Renal cortical epithelial cell (primary cell): ENCODE results near the gene PIK3AP1. TPM values are rescaled to one million over a fixed set of nuclear protein-coding genes. Genes with fewer than 3 reads are reported as not detected.

Experiments used
- DNase-seq: peaks from one replicate; pipeline ENCODE4 v3.0.0-alpha.2; 2011; ENCODE audit warnings: low read depth
- total RNA-seq: library from RNA; depleted of rRNA; stranded (reverse); fragments of >200 nt; gene quantifications from 2 replicates; pipeline ENCODE4 v1.2.3, GENCODE V29; 2014

The PIK3AP1 gene
- total RNA-seq, 1 donor from 2014 or later: 5.4 TPM

GRCh38 chr10:96672481-96673175, 47.7 kb downstream of the PIK3AP1 start:
- DNase-seq: no peak

GRCh38 chr10:96671211-96671890, 49.0 kb downstream of the PIK3AP1 start:
- no peak for DNase-seq

- no peak for DNase-seq
Observed at GRCh38 chr10:96670786-96671185, 49.5 kb downstream of the PIK3AP1 start.

GRCh38 chr10:96667401-96667800, 52.9 kb downstream of the PIK3AP1 start:
- DNase-seq: no peak

- no peak for DNase-seq
Observed at GRCh38 chr10:96666741-96667140, 53.6 kb downstream of the PIK3AP1 start.

- DNase-seq: no peak
Observed at GRCh38 chr10:96665306-96665705, 55.0 kb downstream of the PIK3AP1 start.

GRCh38 chr10:96664563-96664962, 55.8 kb downstream of the PIK3AP1 start:
- no peak for DNase-seq

GRCh38 chr10:96663797-96664196, 56.5 kb downstream of the PIK3AP1 start:
- DNase-seq: no peak

- no peak for DNase-seq
Observed at GRCh38 chr10:96661632-96662031, 58.7 kb downstream of the PIK3AP1 start.

GRCh38 chr10:96660297-96660696, 60.0 kb downstream of the PIK3AP1 start:
- no peak for DNase-seq

GRCh38 chr10:96658844-96659243, 61.5 kb downstream of the PIK3AP1 start:
- peak; percentile 54 for DNase-seq

- DNase-seq: no peak
Observed at GRCh38 chr10:96657385-96657784, 62.9 kb downstream of the PIK3AP1 start.

GRCh38 chr10:96656839-96657238, 63.5 kb downstream of the PIK3AP1 start:
- no peak for DNase-seq

GRCh38 chr10:96656198-96656577, 64.1 kb downstream of the PIK3AP1 start:
- no peak for DNase-seq

GRCh38 chr10:96655461-96656197, 64.7 kb downstream of the PIK3AP1 start:
- no peak for DNase-seq

GRCh38 chr10:96651998-96652431, 68.3 kb downstream of the PIK3AP1 start:
- no peak for DNase-seq

- DNase-seq: no peak
Observed at GRCh38 chr10:96650958-96651357, 69.4 kb downstream of the PIK3AP1 start.

- DNase-seq: no peak
Observed at GRCh38 chr10:96648297-96648696, 72.0 kb downstream of the PIK3AP1 start.

GRCh38 chr10:96647466-96647865, 72.8 kb downstream of the PIK3AP1 start:
- DNase-seq: no peak

- peak; percentile 73 for DNase-seq
Observed at GRCh38 chr10:96646751-96647166, 73.6 kb downstream of the PIK3AP1 start.

- peak; percentile 80 for DNase-seq
Observed at GRCh38 chr10:96646301-96646700, 74.0 kb downstream of the PIK3AP1 start.

GRCh38 chr10:96645191-96645721, 75.1 kb downstream of the PIK3AP1 start:
- DNase-seq: no peak
